OCI-M2 (cell line): Measurements from ENCODE around the gene NKX1-2.

Source experiments
- DNase-seq: peaks from one replicate; lab custom pipeline; 2025; ENCODE audit not compliant: unreplicated experiment; lab: John Stamatoyannopoulos, UW

NKX1-2 gene

DNA sequence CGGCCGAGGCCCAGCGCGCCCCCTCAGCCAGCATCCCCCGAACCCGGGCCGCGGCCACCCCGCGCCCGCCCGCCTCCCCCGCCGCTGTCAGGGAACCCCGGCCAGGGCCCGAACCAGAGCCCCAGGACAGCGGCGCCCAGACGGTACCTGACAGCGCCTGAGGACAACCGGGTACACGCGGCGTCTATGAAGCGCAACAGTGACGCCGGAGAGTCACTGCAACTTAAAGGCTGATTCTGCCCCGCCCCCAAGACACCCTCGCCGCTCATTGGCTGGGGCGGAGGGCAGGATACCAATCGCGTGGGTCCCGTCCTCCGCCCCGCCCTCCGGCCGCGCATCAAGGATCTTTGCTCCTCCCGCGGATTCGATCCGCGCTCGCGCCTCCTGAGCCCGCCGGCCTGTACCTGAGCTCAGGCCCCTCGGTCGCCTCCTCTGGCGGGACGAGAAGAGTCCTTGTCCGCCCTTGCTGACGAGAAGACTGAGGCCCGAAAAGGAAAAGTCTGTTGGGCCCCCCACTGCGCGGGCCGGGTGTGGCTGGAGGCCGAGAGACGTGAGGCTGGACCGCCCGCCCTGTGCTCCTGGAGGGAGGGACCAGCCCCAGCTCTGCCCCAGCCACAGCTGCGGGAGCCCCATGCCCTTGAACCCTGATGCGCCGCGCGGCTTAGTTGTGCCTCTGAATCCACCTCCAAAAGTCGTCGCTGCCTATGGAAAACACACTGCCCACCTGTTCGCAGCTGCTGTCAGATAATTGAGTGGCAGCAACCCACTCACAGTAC is 30.9 kb downstream of the NKX1-2 start, which contains the start of gene OAT:
OAT (minus strand) TSS at position 198 of the 776 bp plus-strand sequence. CDS start 6,752 bp downstream, outside the sequence.
- DNase-seq = peak; percentile 37

DNA sequence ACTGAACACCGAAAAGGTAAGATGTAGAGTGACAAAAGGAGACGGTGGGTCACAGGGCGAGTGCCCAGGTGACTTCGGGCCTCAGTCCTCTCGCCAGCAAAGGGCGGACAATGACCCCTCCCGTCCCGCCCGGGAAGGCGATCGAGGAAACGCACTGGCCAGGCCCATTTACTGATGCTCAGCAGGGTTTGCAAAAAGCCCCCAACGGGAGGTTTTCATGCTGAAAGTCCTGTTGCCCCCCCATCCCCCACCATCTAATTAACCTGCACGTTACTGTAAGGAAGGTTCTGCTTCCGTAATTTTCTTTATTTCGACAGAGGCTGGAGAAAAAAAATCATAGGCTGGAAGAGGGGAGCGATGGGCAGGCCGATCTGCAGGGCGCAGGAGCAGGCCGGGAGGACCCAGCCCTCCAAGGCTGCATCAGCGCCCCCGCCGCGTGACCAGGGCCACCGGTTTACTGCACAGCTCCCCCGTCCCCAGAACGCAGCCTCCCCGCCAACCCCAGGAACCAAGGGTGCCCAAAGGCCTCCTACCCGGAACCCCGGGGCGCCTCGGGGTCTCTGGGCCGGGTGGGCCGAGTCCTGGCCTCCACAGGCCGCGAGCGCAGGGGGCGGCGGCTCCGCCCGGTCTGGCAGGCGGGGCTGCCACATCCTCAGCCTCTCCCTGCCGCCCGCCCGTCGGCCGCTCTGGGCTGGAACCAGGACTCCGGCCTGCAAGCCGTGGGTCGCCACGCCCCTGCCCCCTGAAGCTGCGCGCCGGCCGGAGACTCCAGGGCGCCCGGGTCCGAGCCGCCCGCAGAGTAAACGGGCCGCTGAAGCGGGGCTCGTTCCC is 31.7 kb downstream of the NKX1-2 start:
- no peak for DNase-seq

DNA sequence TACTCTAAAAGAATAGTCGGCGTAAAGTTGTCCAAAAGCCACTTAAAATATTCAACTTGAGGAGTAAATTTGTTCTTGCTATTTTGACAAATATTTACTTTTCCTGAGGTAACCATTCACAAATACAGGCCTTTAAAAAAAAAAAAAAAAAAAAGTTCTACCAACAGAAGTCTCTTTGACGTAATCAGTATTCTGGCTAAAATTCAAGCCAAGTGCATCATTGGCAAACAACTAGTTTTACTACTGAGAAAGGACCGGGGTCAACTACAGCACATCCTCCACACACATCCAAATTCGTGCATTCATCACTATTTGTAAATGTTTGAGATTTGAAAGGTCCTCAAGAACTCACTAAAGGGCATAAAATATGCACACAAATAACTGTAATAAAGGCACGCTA is 33.1 kb downstream of the NKX1-2 start:
- DNase-seq = no peak

DNA sequence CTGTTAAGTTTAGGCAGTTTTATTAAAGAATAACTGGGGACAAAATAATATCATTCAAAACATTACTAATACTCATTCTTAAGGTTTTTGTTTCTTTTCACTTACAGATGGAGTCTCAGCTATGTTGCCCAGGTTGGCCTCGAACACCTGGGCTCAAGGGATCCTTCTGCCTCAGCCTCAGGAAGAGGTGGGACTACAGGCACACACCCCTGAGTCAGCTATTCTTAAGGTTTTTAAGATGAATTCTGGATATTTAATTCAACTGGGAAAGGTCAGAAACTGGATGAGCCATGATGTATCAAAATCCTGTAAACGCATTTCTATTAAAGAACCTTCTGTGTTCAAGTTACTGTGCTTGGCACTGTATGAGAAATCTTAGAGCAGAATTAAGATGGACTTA is 34.6 kb downstream of the NKX1-2 start:
- DNase-seq = no peak

DNA sequence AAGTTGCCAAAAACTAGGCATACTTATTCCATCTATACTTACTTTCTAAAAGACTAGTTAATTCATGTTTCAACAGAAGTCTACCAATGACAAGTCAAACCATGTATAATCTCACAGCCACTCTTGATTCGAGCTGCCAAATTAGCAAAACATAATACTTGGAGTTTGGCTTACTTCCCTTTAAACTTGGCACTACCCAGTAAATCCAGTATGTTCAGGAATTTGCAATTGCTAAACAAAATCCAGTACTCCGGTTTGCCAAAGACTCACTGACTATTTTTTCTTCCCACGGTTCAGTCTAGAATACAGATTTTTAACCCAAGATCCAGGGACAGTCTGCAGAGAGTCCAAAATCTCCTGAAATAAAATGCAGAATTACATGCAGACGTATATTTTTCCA is 35.8 kb downstream of the NKX1-2 start:
- DNase-seq = no peak

DNA sequence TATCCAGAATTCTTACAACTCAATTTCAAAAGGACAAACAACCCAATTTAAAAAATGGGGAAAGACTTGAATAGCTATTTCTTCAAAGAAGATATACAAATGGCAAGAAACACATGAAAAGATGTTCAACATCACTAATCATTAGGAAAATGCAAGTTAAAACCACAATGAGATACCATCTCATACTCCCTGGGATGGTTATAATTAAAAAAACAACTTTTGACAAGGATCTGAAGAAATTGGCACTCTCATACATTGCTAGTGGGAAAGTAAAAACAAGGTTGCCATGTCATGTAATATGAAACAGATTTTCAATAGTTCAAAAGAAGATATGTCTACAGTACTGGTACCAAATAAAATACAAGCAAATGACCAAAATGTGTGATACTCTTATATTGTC is 40.1 kb downstream of the NKX1-2 start:
- no peak for DNase-seq

DNA sequence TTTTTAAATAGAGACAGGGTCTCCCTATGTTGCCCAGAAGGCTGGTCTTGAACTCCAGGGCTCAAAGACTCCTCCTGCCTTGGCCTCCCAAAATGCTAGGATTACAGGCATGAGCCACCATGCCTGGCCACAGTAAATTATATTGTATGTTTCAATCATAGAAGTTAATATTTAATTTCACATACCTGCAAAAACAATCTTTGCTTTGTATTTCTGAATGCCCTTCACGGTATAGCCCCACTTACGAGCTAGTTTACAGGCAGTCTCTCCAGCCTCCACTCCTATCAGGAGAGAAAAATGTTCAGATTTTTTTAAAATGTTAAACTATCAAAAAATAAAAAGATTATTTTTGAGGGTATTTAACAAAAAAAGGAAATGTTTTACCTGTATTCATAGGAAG is 41.5 kb downstream of the NKX1-2 start:
- DNase-seq = no peak

DNA sequence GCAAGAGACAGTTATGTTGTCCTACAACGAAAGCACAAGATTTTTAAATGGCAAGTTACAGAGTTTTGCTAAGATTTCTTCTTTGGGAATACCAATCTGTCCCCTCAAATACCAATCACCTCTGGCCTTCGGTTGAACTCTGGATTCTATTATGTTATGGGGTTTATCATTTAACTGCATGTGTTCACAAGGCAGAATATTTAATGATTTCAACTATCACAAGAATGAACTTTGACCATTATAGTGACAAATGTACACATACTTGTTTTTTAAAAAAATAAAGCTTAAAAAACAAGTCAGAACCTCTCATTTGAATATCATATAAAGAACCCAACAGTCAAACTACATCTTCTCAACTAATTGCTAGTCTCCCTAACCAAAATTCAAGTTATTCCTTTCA is 42.4 kb downstream of the NKX1-2 start:
- no peak for DNase-seq

DNA sequence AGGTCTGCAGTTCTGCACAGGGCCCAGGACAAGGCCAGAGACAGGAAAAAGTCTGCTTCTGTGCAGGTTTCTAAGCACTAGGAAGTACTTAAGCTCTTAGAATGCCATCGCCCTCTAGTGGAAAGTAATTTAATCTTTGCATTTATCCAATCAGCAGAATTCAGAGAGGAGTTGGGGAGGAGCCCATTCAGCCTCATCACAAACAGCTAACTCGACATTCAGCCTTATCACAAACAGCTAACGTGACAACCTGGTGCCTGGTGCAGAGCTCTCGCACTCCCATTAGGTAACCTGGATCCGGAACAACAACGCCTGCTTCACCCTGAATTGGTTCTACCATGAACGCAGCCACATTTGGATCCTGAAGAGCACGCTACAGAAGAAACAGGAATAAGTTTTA is 46.3 kb downstream of the NKX1-2 start:
- DNase-seq = peak; percentile 4

DNA sequence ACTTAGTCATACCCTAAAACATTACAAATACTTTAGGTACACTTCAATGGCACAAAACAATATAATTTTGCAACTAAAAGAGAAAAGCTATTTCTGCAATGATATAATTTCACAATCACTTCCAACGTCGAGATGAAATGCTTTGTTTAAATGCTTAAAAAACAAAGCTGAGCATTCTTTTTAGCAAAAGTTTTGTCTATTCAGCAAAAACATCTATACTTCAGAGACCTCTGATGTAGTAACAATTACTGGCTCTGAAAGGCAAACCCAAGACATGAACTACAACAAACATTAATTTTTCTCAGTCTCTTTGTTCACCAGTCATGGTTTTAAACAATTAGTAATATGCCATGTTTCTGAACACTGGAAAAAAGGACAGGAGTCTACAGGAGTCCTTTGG is 47.6 kb downstream of the NKX1-2 start:
- DNase-seq = no peak

DNA sequence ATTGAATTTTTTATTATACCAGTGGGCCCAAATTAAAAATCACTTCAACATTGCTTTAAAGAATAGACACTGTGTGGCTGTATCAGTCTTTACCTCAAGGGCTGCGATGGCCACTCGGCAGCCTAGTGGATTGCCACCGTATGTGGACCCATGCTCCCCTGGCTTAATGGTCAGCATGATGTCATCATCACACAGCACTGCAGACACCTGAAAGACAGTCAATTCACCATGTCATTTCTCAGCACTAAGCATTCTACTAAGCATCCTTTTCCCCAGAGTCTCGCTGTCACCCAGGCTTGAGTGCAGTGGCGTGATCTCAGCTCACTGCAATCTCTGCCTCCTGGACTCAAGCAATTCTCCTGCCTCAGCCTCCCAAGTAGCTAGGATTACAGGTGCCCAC is 48.2 kb downstream of the NKX1-2 start:
- no peak for DNase-seq
